ENCODE results near the gene ATF6B. TPM values are rescaled to one million over a fixed set of nuclear protein-coding genes. Genes with fewer than 3 reads are reported as not detected.

ATF6B gene
- total RNA-seq, 2 experiments from 2014 or later, result 72.2 to 75.6 TPM

- intact Hi-C loops (cut with DNase I, micrococcal nuclease), result loop anchor here in 1 of 2 experiments (10.0 kb wide), 1 partner anchor 195 kb away; the partner anchor contains the start of gene DXO
- no peak for ATAC-seq (ENCODE audit: poor library complexity)
- ChIA-PET CTCF (no interaction called here), POLR2A (no interaction called here)
- H3K36me3 Mint-ChIP-seq (ENCODE audit: low read depth), result peaks cover 48% of the 10 kb centered on the region
- no peak overlapping the region for H3K4me3 Mint-ChIP-seq
- no peaks in the 10 kb centered on the region for H3K27me3 ChIP-seq (ENCODE audit: control insufficient read depth in 1 of 2, insufficient read depth in 2 of 2, low read length in 2 of 2)
- H3K27ac ChIP-seq (ENCODE audit: low read depth in 1 of 2, low read length in 2 of 2), result no peak overlapping the region
- H3K9me3 ChIP-seq (ENCODE audit: control insufficient read depth in 1 of 2, insufficient read depth in 1 of 2, low read length in 2 of 2), result no peaks in the 10 kb centered on the region
- H3K4me1 ChIP-seq (ENCODE audit: insufficient read depth, low read length), result peaks cover 24% of the 10 kb centered on the region
- no peak overlapping the region for H3K27ac Mint-ChIP-seq
- peaks cover 45% of the 10 kb centered on the region for H3K36me3 ChIP-seq (ENCODE audit: insufficient read depth, low read length)
- H3K9me3 Mint-ChIP-seq, result no peaks in the 10 kb centered on the region
- TF ChIP-seq CTCF (IDR thresholded peaks at IDR 0.05), result no peak
- no peak for DNase-seq
- peaks cover 42% of the 10 kb centered on the region for H3K4me1 Mint-ChIP-seq (ENCODE audit: low read depth)
- no peaks in the 10 kb centered on the region for H3K27me3 Mint-ChIP-seq
- H3K4me3 ChIP-seq (ENCODE audit: low read length), result no peak overlapping the region
Measured at GRCh38 chr6:32170294-32170693, 42.2 kb upstream of the ATF6B start.

- H3K27ac Mint-ChIP-seq, result no peak overlapping the region
Measured at GRCh38 chr6:32168807-32169591, 41.0 kb upstream of the ATF6B start.

DNA sequence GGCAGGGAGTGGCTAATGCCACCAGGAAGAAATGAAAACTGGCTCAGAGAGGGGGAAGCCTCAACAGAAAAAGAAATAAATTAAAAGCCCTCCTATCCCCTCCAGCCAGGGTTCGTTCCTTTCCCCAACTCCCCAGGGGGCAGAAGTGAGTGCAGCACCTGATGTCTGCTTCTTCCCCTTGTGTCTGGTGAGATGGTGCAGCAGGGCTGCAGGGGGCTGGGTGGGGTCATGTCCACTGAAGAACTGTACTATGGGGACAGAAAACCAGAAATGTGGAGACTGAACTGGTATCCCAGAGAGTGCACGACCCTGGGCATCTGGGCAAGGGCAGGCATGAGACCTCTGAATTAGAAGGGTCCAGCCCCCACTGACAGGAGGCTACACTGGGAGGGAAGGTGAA is 40.3 kb upstream of the ATF6B start:
- ATAC-seq (ENCODE audit: poor library complexity) (no peak), DNase-seq (no peak)
- Mint-ChIP-seq H3K36me3 (ENCODE audit: low read depth) (peaks cover 54% of the 10 kb centered on the region), H3K27ac (no peak overlapping the region), H3K4me3 (no peak overlapping the region), H3K4me1 (ENCODE audit: low read depth) (peaks cover 25% of the 10 kb centered on the region), H3K9me3 (no peaks in the 10 kb centered on the region), H3K27me3 (no peaks in the 10 kb centered on the region)
- H3K27ac ChIP-seq (ENCODE audit: low read depth in 1 of 2, low read length in 2 of 2), result no peak overlapping the region
- no peaks in the 10 kb centered on the region for H3K9me3 ChIP-seq (ENCODE audit: control insufficient read depth in 1 of 2, insufficient read depth in 1 of 2, low read length in 2 of 2)
- CTCF ChIA-PET, result no interaction called here
- intact Hi-C loops (cut with DNase I, micrococcal nuclease), result no loop called here
- no peak for TF ChIP-seq CTCF (IDR thresholded peaks at IDR 0.05)
- peaks cover 47% of the 10 kb centered on the region for H3K36me3 ChIP-seq (ENCODE audit: insufficient read depth, low read length)
- peaks cover 6% of the 10 kb centered on the region for H3K4me1 ChIP-seq (ENCODE audit: insufficient read depth, low read length)
- H3K4me3 ChIP-seq (ENCODE audit: low read length), result no peak overlapping the region
- POLR2A ChIA-PET, result no interaction called here
- no peaks in the 10 kb centered on the region for H3K27me3 ChIP-seq (ENCODE audit: control insufficient read depth in 1 of 2, insufficient read depth in 2 of 2, low read length in 2 of 2)

More at GRCh38 chr6:32168807-32169591, 41.0 kb upstream of the ATF6B start:
- no peaks in the 10 kb centered on the region for H3K27me3 Mint-ChIP-seq
- CTCF ChIA-PET, result no interaction called here
- Histone ChIP-seq H3K27me3 (ENCODE audit: control insufficient read depth in 1 of 2, insufficient read depth in 2 of 2, low read length in 2 of 2) (no peaks in the 10 kb centered on the region), H3K36me3 (ENCODE audit: insufficient read depth, low read length) (peaks cover 45% of the 10 kb centered on the region), H3K4me1 (ENCODE audit: insufficient read depth, low read length) (peaks cover 13% of the 10 kb centered on the region), H3K9me3 (ENCODE audit: control insufficient read depth in 1 of 2, insufficient read depth in 1 of 2, low read length in 2 of 2) (no peaks in the 10 kb centered on the region), H3K27ac (ENCODE audit: low read depth in 1 of 2, low read length in 2 of 2) (no peak overlapping the region), H3K4me3 (ENCODE audit: low read length) (no peak overlapping the region)
- intact Hi-C loops (cut with DNase I, micrococcal nuclease), result no loop called here
- ATAC-seq (ENCODE audit: poor library complexity) (no peak), DNase-seq (no peak)
- no peak overlapping the region for H3K4me3 Mint-ChIP-seq
- POLR2A ChIA-PET, result interaction anchor here (1.0 kb wide), 1 partner anchor 8 kb away, joined by 3 read pairs; no protein-coding TSS in a partner anchor
- H3K4me1 Mint-ChIP-seq (ENCODE audit: low read depth), result peaks cover 32% of the 10 kb centered on the region
- no peaks in the 10 kb centered on the region for H3K9me3 Mint-ChIP-seq
- peaks cover 54% of the 10 kb centered on the region for H3K36me3 Mint-ChIP-seq (ENCODE audit: low read depth)
- TF ChIP-seq CTCF (IDR thresholded peaks at IDR 0.05), result no peak

Data from CD4-positive, alpha-beta T cell (primary cell).